Measurements from ENCODE around the gene MORN3. TPM values are rescaled to one million over a fixed set of nuclear protein-coding genes. Genes with fewer than 3 reads are reported as not detected.

The MORN3 gene
- total and polyA plus RNA-seq, 2 of the 8 experiments (the other 6 are each of a cell fraction or from before 2014, with no cell fraction given), result 0.39 to 0.93 TPM

DNA sequence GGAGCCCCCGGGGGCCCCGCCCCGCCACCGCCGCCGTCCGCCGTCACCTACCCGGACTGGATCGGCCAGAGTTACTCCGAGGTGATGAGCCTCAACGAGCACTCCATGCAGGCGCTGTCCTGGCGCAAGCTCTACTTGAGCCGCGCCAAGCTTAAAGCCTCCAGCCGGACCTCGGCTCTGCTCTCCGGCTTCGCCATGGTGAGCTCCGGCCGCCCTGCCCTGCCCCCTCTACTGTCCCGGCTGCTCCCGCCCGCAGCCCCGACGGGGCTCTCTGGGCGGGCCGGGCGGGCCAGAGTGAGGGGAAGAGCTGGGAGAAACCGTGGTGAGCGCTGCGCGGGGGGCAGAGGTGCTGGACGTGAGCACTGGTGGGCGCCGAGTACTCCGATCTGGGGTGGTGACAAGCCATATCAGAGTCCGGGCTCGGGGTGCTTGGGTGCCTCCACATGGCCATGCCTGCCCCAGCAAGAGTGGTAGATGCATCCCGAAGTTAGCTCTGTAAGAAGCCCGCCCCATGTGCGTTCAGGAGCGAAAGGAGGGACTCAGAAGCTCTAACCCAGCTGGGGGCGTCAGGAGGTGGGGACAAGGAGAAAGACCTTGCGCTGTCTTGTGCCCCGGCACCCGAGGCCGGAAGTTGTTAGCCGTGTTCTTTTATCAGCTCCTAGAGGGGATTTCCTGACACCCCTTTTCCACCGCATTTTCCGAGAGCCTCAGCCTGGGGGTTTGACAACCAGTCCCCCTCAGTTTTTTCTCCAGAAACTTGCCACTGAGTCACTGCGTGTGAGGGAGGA, 42.4 kb downstream of the MORN3 start (continued):
- TF ChIP-seq, protein P1, sequence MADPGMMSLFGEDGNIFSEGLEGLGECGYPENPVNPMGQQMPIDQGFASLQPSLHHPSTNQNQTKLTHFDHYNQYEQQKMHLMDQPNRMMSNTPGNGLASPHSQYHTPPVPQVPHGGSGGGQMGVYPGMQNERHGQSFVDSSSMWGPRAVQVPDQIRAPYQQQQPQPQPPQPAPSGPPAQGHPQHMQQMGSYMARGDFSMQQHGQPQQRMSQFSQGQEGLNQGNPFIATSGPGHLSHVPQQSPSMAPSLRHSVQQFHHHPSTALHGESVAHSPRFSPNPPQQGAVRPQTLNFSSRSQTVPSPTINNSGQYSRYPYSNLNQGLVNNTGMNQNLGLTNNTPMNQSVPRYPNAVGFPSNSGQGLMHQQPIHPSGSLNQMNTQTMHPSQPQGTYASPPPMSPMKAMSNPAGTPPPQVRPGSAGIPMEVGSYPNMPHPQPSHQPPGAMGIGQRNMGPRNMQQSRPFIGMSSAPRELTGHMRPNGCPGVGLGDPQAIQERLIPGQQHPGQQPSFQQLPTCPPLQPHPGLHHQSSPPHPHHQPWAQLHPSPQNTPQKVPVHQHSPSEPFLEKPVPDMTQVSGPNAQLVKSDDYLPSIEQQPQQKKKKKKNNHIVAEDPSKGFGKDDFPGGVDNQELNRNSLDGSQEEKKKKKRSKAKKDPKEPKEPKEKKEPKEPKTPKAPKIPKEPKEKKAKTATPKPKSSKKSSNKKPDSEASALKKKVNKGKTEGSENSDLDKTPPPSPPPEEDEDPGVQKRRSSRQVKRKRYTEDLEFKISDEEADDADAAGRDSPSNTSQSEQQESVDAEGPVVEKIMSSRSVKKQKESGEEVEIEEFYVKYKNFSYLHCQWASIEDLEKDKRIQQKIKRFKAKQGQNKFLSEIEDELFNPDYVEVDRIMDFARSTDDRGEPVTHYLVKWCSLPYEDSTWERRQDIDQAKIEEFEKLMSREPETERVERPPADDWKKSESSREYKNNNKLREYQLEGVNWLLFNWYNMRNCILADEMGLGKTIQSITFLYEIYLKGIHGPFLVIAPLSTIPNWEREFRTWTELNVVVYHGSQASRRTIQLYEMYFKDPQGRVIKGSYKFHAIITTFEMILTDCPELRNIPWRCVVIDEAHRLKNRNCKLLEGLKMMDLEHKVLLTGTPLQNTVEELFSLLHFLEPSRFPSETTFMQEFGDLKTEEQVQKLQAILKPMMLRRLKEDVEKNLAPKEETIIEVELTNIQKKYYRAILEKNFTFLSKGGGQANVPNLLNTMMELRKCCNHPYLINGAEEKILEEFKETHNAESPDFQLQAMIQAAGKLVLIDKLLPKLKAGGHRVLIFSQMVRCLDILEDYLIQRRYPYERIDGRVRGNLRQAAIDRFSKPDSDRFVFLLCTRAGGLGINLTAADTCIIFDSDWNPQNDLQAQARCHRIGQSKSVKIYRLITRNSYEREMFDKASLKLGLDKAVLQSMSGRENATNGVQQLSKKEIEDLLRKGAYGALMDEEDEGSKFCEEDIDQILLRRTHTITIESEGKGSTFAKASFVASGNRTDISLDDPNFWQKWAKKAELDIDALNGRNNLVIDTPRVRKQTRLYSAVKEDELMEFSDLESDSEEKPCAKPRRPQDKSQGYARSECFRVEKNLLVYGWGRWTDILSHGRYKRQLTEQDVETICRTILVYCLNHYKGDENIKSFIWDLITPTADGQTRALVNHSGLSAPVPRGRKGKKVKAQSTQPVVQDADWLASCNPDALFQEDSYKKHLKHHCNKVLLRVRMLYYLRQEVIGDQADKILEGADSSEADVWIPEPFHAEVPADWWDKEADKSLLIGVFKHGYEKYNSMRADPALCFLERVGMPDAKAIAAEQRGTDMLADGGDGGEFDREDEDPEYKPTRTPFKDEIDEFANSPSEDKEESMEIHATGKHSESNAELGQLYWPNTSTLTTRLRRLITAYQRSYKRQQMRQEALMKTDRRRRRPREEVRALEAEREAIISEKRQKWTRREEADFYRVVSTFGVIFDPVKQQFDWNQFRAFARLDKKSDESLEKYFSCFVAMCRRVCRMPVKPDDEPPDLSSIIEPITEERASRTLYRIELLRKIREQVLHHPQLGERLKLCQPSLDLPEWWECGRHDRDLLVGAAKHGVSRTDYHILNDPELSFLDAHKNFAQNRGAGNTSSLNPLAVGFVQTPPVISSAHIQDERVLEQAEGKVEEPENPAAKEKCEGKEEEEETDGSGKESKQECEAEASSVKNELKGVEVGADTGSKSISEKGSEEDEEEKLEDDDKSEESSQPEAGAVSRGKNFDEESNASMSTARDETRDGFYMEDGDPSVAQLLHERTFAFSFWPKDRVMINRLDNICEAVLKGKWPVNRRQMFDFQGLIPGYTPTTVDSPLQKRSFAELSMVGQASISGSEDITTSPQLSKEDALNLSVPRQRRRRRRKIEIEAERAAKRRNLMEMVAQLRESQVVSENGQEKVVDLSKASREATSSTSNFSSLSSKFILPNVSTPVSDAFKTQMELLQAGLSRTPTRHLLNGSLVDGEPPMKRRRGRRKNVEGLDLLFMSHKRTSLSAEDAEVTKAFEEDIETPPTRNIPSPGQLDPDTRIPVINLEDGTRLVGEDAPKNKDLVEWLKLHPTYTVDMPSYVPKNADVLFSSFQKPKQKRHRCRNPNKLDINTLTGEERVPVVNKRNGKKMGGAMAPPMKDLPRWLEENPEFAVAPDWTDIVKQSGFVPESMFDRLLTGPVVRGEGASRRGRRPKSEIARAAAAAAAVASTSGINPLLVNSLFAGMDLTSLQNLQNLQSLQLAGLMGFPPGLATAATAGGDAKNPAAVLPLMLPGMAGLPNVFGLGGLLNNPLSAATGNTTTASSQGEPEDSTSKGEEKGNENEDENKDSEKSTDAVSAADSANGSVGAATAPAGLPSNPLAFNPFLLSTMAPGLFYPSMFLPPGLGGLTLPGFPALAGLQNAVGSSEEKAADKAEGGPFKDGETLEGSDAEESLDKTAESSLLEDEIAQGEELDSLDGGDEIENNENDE (IDR thresholded peaks at IDR 0.05; ENCODE audit: insufficient replicate concordance, low read length), result no peak
- TF ChIP-seq NANOG (IDR thresholded peaks at IDR 0.05; ENCODE audit: insufficient read depth, low read depth, low read length, poor library complexity, severe bottlenecking) (no peak), SP1 (IDR thresholded peaks at IDR 0.05; ENCODE audit: low read depth, low read length) (no peak), HDAC2 (IDR thresholded peaks at IDR 0.05; ENCODE audit: borderline replicate concordance in 1 of 2, low read depth in 2 of 2, low read length in 2 of 2) (no peak), JUND (IDR thresholded peaks at IDR 0.05; ENCODE audit: low read length) (no peak), POLR2A (IDR thresholded peaks at IDR 0.05; ENCODE audit: control extremely low read depth in 1 of 2, low read depth in 2 of 2, low read length in 2 of 2) (no peak), TCF12 (IDR thresholded peaks at IDR 0.05; ENCODE audit: low read depth, low read length) (no peak)

Data from H1 (cell line).